Measurements from ENCODE around the gene SLC9A8. TPM values are rescaled to one million over a fixed set of nuclear protein-coding genes. Genes with fewer than 3 reads are reported as not detected.

The SLC9A8 gene
- total and polyA plus RNA-seq, 9 of the 15 experiments (the other 6 are each of a cell fraction or from before 2014, with no cell fraction given): 0.56 to 9.7 (median 5.0) TPM

- Histone ChIP-seq H2AFZ (ENCODE audit: low read depth, low read length) (no peak overlapping the region), H3K36me3 (ENCODE audit: control insufficient read depth, insufficient read depth, low read length) (no peaks in the 10 kb centered on the region), H3K79me2 (ENCODE audit: control insufficient read depth, insufficient read depth, low read length) (no peaks in the 10 kb centered on the region), H3K27ac (ENCODE audit: extremely low read depth, low read depth, low read length) (no peak overlapping the region), H3K27me3 (ENCODE audit: control insufficient read depth in 2 of 2, insufficient read depth in 2 of 2, low read length in 2 of 2) (no peaks in the 10 kb centered on the region), H3K4me2 (ENCODE audit: insufficient read depth, low read length) (no peak overlapping the region), H4K20me1 (replicated peaks; ENCODE audit: control insufficient read depth, insufficient read depth, low read length) (no peaks in the 10 kb centered on the region), H3K9me1 (ENCODE audit: control insufficient read depth, insufficient read depth, low read length) (no peaks in the 10 kb centered on the region), H3K4me3 (no peak overlapping the region), H3K9me3 (replicated peaks; ENCODE audit: control insufficient read depth, insufficient read depth, low read depth, low read length) (no peaks in the 10 kb centered on the region), H3K9ac (ENCODE audit: insufficient read depth in 1 of 2, low read depth in 2 of 2, low read length in 2 of 2) (no peak overlapping the region), H3K4me1 (replicated peaks in 1 of 2; ENCODE audit: control insufficient read depth in 2 of 2, insufficient read depth in 2 of 2, low read length in 2 of 2) (peaks cover 8 to 21% of the 10 kb centered on the region in 2 experiments)
- in situ Hi-C loops (cut with MboI): loop anchor here (25.0 kb wide), 1 partner anchor 559 kb away; no protein-coding TSS in a partner anchor
- FAIRE-seq: no peak
- DNase-seq (ENCODE audit: extremely low read depth in 1 of 4, low spot score in 3 of 4): no peak
- WGBS (ENCODE audit: insufficient coverage, low coverage, missing lambda C conversion rate): 54% methylated on average over 6 of the region's 6 CpGs
- no peak for ATAC-seq
- BruUV-seq (replicated peaks): no TSS peak
- CTCF ChIA-PET (ENCODE audit: low intra/inter-chr PET ratio): no interaction called here
- intact Hi-C loops (cut with micrococcal nuclease): no loop called here
- POLR2A ChIA-PET: interaction anchor here (0.6 to 1.1 kb wide), 3 partner anchors 17 to 166 kb away, joined by 3 to 4 read pairs (median 3); partner anchors contain the start of gene SPATA2
- TF ChIP-seq RFX1 (IDR thresholded peaks at IDR 0.05) (no peak), DACH1 (IDR thresholded peaks at IDR 0.05; ENCODE audit: partially characterized antibody) (no peak), ATF3 (IDR thresholded peaks at IDR 0.05) (no peak), ATF3 (CRISPR knock-in tag; conservative IDR thresholded peaks at IDR 0.05) (no peak), ZNF79 (CRISPR knock-in tag; IDR thresholded peaks at IDR 0.05; ENCODE audit: low read depth) (no peak), HBP1 (CRISPR knock-in tag; IDR thresholded peaks at IDR 0.05) (no peak), ZNF311 (CRISPR knock-in tag; IDR thresholded peaks at IDR 0.05) (no peak), NFIC (IDR thresholded peaks at IDR 0.05) (no peak), ZNF253 (CRISPR knock-in tag; conservative IDR thresholded peaks at IDR 0.05) (no peak), TCF7L2 (IDR thresholded peaks at IDR 0.05; ENCODE audit: low read depth, low read length) (no peak), GABPB2 (CRISPR knock-in tag; conservative IDR thresholded peaks at IDR 0.05) (no peak), ZNF175 (CRISPR knock-in tag; IDR thresholded peaks at IDR 0.05; ENCODE audit: low read depth) (no peak), ZBTB43 (CRISPR knock-in tag; IDR thresholded peaks at IDR 0.05) (no peak), MECOM (CRISPR knock-in tag; IDR thresholded peaks at IDR 0.05) (no peak), KLF13 (tag; IDR thresholded peaks at IDR 0.05; ENCODE audit: borderline replicate concordance, low read depth) (no peak), HDAC3 (IDR thresholded peaks at IDR 0.05; ENCODE audit: borderline replicate concordance, partially characterized antibody) (no peak)
Measured at GRCh38 chr20:49896204-49896603, 83.6 kb downstream of the SLC9A8 start.

Data from K562 (cell line).